GM12878 (cell line): ENCODE results near the gene CAPN1. TPM values are rescaled to one million over a fixed set of nuclear protein-coding genes. Genes with fewer than 3 reads are reported as not detected.

Source experiments
- EP300 ChIP-seq, 2 experiments: fragments of 150-350 bp in 1 of 2; IDR thresholded peaks; 2 replicates each; pipeline ENCODE4 v1.6.1; 2011 to 2012; ENCODE audit warnings: low read depth in 2 of 2, low read length in 2 of 2, borderline replicate concordance in 1 of 2, improper control_type of control experiment in 1 of 2, inconsistent platforms in 1 of 2; ENCODE audit not compliant: control insufficient read depth in 1 of 2
- FOXK2 ChIP-seq: fragments of 450-650 bp; IDR thresholded peaks from 2 replicates; pipeline ENCODE4 v1.6.1; 2017; ENCODE audit warnings: mild to moderate bottlenecking, moderate library complexity
- LARP7 ChIP-seq: fragments of 450-650 bp; IDR thresholded peaks from 2 replicates; pipeline ENCODE4 v1.6.1; 2017; ENCODE audit warnings: mild to moderate bottlenecking
- MEF2B ChIP-seq: fragments of 450-650 bp; IDR thresholded peaks from 2 replicates; pipeline ENCODE4 v1.6.1; 2018; ENCODE audit warnings: mild to moderate bottlenecking, moderate library complexity; ENCODE audit not compliant: partially characterized antibody, poor library complexity, severe bottlenecking
- MYB ChIP-seq: fragments of 150-350 bp; IDR thresholded peaks from 2 replicates; pipeline ENCODE4 v1.6.1; 2014; ENCODE audit warnings: mild to moderate bottlenecking, low read depth, low read length, borderline replicate concordance
- NFIC ChIP-seq: IDR thresholded peaks from 2 replicates; pipeline ENCODE4 v1.6.1; 2012; ENCODE audit warnings: low read depth, mild to moderate bottlenecking, inconsistent platforms, low read length, moderate library complexity
- NR2C2 ChIP-seq: IDR thresholded peaks from 2 replicates; pipeline ENCODE4 v1.6.1; 2011; ENCODE audit warnings: borderline replicate concordance, low read depth; ENCODE audit not compliant: control insufficient read depth, insufficient read length
- RB1 ChIP-seq: fragments of 450-650 bp; formaldehyde crosslinking; IDR thresholded peaks from 2 replicates; pipeline ENCODE4 v1.6.1; 2017; ENCODE audit warnings: mild to moderate bottlenecking, borderline replicate concordance
- SP1 ChIP-seq: IDR thresholded peaks from one replicate; pipeline ENCODE4 v1.6.1; 2011; ENCODE audit warnings: low read depth, low read length
- YBX1 ChIP-seq: fragments of 450-650 bp; IDR thresholded peaks from 2 replicates; pipeline ENCODE4 v1.6.1; 2016; ENCODE audit warnings: antibody characterized with exemption
- polyA plus RNA-seq, 11 experiments: library from polyadenylated mRNA; depleted of rRNA in 4 of 11; unstranded in 6 of 11; stranded (reverse) in 5 of 11; fragments of >200 nt; fragmentation: Nextera tagmentation in 4 of 11; fragmentation: Illumina TruSeq in 1 of 11; extraction: Ambion mirVana in 4 of 11; extraction: Trizol in 1 of 11; gene quantifications; 1 replicate in 1 of 11; 2 replicates in 10 of 11; pipeline versions ENCODE4 v1.2.1 to v1.2.3, GENCODE V29; 2011 to 2016; ENCODE audit warnings: inconsistent platforms in 2 of 11, missing spikeins in 2 of 11, low read depth in 1 of 11
- total RNA-seq, 4 experiments: library from RNA; depleted of rRNA in 3 of 4; stranded (reverse); fragments of >200 nt in 3 of 4; fragmentation: Illumina TruSeq in 1 of 4; extraction: Trizol in 1 of 4; gene quantifications; 2 replicates each; pipeline versions ENCODE4 v1.2.1 to v1.2.3, GENCODE V29; 2013 to 2021
- TF ChIP-seq, protein P1 (sequence below): fragments of 450-650 bp; IDR thresholded peaks from 2 replicates; pipeline ENCODE4 v1.6.1; 2017; ENCODE audit warnings: mild to moderate bottlenecking
- TF ChIP-seq, protein P2 (sequence below): IDR thresholded peaks from 2 replicates; pipeline ENCODE4 v1.6.1; 2012; ENCODE audit warnings: improper control_type of control experiment, low read depth, low read length; ENCODE audit not compliant: insufficient replicate concordance
- TF ChIP-seq, protein P3 (sequence below): IDR thresholded peaks from 2 replicates; pipeline ENCODE4 v1.6.1; 2011; ENCODE audit warnings: borderline replicate concordance, low read depth, mild to moderate bottlenecking, moderate library complexity, low read length; ENCODE audit not compliant: insufficient read depth, poor library complexity, severe bottlenecking
- TF ChIP-seq, protein P4 (sequence below): fragments of 150-350 bp; IDR thresholded peaks from 2 replicates; pipeline ENCODE4 v1.6.1; 2016; ENCODE audit warnings: low read depth, low read length
- TF ChIP-seq, protein P5 (sequence below): IDR thresholded peaks from 2 replicates; pipeline ENCODE4 v1.6.1; 2012; ENCODE audit warnings: low read depth, low read length, improper control_type of control experiment

Gene CAPN1
- total and polyA plus RNA-seq, 10 of the 15 experiments (the other 5 are each of a cell fraction or from before 2014, with no cell fraction given): 2.2 to 167 (median 77.3) TPM

GRCh38 chr11:65159012-65159411 is 22.7 kb upstream of the CAPN1 start (continued):
- TF ChIP-seq, protein P1, sequence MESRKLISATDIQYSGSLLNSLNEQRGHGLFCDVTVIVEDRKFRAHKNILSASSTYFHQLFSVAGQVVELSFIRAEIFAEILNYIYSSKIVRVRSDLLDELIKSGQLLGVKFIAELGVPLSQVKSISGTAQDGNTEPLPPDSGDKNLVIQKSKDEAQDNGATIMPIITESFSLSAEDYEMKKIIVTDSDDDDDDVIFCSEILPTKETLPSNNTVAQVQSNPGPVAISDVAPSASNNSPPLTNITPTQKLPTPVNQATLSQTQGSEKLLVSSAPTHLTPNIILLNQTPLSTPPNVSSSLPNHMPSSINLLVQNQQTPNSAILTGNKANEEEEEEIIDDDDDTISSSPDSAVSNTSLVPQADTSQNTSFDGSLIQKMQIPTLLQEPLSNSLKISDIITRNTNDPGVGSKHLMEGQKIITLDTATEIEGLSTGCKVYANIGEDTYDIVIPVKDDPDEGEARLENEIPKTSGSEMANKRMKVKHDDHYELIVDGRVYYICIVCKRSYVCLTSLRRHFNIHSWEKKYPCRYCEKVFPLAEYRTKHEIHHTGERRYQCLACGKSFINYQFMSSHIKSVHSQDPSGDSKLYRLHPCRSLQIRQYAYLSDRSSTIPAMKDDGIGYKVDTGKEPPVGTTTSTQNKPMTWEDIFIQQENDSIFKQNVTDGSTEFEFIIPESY: no peak
- no peak for TF ChIP-seq FOXK2
- TF ChIP-seq, protein P2, sequence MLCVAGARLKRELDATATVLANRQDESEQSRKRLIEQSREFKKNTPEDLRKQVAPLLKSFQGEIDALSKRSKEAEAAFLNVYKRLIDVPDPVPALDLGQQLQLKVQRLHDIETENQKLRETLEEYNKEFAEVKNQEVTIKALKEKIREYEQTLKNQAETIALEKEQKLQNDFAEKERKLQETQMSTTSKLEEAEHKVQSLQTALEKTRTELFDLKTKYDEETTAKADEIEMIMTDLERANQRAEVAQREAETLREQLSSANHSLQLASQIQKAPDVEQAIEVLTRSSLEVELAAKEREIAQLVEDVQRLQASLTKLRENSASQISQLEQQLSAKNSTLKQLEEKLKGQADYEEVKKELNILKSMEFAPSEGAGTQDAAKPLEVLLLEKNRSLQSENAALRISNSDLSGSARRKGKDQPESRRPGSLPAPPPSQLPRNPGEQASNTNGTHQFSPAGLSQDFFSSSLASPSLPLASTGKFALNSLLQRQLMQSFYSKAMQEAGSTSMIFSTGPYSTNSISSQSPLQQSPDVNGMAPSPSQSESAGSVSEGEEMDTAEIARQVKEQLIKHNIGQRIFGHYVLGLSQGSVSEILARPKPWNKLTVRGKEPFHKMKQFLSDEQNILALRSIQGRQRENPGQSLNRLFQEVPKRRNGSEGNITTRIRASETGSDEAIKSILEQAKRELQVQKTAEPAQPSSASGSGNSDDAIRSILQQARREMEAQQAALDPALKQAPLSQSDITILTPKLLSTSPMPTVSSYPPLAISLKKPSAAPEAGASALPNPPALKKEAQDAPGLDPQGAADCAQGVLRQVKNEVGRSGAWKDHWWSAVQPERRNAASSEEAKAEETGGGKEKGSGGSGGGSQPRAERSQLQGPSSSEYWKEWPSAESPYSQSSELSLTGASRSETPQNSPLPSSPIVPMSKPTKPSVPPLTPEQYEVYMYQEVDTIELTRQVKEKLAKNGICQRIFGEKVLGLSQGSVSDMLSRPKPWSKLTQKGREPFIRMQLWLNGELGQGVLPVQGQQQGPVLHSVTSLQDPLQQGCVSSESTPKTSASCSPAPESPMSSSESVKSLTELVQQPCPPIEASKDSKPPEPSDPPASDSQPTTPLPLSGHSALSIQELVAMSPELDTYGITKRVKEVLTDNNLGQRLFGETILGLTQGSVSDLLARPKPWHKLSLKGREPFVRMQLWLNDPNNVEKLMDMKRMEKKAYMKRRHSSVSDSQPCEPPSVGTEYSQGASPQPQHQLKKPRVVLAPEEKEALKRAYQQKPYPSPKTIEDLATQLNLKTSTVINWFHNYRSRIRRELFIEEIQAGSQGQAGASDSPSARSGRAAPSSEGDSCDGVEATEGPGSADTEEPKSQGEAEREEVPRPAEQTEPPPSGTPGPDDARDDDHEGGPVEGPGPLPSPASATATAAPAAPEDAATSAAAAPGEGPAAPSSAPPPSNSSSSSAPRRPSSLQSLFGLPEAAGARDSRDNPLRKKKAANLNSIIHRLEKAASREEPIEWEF: no peak
- no peak for TF ChIP-seq YBX1
- TF ChIP-seq NFIC: no peak
- TF ChIP-seq, protein P3, sequence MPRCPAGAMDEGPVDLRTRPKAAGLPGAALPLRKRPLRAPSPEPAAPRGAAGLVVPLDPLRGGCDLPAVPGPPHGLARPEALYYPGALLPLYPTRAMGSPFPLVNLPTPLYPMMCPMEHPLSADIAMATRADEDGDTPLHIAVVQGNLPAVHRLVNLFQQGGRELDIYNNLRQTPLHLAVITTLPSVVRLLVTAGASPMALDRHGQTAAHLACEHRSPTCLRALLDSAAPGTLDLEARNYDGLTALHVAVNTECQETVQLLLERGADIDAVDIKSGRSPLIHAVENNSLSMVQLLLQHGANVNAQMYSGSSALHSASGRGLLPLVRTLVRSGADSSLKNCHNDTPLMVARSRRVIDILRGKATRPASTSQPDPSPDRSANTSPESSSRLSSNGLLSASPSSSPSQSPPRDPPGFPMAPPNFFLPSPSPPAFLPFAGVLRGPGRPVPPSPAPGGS: no peak
- TF ChIP-seq SP1: no peak
- no peak for TF ChIP-seq RB1
- TF ChIP-seq NR2C2: no peak
- peak; percentile 38 to 71; a peak in 2 of 4 replicates for TF ChIP-seq EP300 (IDR thresholded peaks at IDR 0.05; ENCODE audit: borderline replicate concordance in 1 of 2, control insufficient read depth in 1 of 2, low read depth in 2 of 2, low read length in 2 of 2)
- TF ChIP-seq, protein P4, sequence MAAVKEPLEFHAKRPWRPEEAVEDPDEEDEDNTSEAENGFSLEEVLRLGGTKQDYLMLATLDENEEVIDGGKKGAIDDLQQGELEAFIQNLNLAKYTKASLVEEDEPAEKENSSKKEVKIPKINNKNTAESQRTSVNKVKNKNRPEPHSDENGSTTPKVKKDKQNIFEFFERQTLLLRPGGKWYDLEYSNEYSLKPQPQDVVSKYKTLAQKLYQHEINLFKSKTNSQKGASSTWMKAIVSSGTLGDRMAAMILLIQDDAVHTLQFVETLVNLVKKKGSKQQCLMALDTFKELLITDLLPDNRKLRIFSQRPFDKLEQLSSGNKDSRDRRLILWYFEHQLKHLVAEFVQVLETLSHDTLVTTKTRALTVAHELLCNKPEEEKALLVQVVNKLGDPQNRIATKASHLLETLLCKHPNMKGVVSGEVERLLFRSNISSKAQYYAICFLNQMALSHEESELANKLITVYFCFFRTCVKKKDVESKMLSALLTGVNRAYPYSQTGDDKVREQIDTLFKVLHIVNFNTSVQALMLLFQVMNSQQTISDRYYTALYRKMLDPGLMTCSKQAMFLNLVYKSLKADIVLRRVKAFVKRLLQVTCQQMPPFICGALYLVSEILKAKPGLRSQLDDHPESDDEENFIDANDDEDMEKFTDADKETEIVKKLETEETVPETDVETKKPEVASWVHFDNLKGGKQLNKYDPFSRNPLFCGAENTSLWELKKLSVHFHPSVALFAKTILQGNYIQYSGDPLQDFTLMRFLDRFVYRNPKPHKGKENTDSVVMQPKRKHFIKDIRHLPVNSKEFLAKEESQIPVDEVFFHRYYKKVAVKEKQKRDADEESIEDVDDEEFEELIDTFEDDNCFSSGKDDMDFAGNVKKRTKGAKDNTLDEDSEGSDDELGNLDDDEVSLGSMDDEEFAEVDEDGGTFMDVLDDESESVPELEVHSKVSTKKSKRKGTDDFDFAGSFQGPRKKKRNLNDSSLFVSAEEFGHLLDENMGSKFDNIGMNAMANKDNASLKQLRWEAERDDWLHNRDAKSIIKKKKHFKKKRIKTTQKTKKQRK: no peak
- TF ChIP-seq MEF2B: peak; percentile 37
- no peak for TF ChIP-seq MYB
- TF ChIP-seq, protein P5, sequence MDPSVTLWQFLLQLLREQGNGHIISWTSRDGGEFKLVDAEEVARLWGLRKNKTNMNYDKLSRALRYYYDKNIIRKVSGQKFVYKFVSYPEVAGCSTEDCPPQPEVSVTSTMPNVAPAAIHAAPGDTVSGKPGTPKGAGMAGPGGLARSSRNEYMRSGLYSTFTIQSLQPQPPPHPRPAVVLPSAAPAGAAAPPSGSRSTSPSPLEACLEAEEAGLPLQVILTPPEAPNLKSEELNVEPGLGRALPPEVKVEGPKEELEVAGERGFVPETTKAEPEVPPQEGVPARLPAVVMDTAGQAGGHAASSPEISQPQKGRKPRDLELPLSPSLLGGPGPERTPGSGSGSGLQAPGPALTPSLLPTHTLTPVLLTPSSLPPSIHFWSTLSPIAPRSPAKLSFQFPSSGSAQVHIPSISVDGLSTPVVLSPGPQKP: no peak
- TF ChIP-seq LARP7: no peak
